Fibroblast of lung (primary cell): ENCODE results near the gene PCTP.

Experiments
- CTCF ChIP-seq, 2 donors: IDR thresholded peaks in 1 of 2; conservative IDR thresholded peaks in 1 of 2; 1 replicate in 1 of 2; 2 replicates in 1 of 2; pipeline ENCODE4 v1.5.1; 2011 to 2012; ENCODE audit warnings: low read length in 2 of 2, control low read depth in 1 of 2, inconsistent platforms in 1 of 2, low read depth in 1 of 2, mild to moderate bottlenecking in 1 of 2
- EZH2 ChIP-seq: IDR thresholded peaks from 2 replicates; pipeline ENCODE4 v1.5.1; 2012; ENCODE audit warnings: low read length, control low read depth, mild to moderate bottlenecking; ENCODE audit errors: missing control alignments

- no peak for TF ChIP-seq CTCF (conservative IDR thresholded peaks at IDR 0.05 in 1 of 2, IDR thresholded peaks at IDR 0.05 in 1 of 2; ENCODE audit: low read depth in 1 of 2, low read length in 2 of 2)
- no peak for TF ChIP-seq EZH2
Measured at GRCh38 chr17:55820675-55821074, 69.8 kb downstream of the PCTP start.
